ENCODE results near the gene CEP131.

Gene CEP131

GRCh38 chr17:81182596-81182995 lies 40.2 kb downstream of the CEP131 start:
- POLR2A ChIA-PET = no interaction called here
- H3K9me3 ChIP-seq (ENCODE audit: control insufficient read depth, insufficient read depth, low read depth, low read length) = no peaks in the 10 kb centered on the region
- no peak overlapping the region for H3K27ac ChIP-seq (ENCODE audit: extremely low read depth, low read depth, low read length)
- H3K36me3 ChIP-seq (ENCODE audit: control insufficient read depth in 2 of 2, insufficient read depth in 1 of 2, low read length in 2 of 2) = no peaks in the 10 kb centered on the region
- H3K4me3 ChIP-seq (ENCODE audit: low read depth, low read length) = no peak overlapping the region
- CTCF ChIA-PET = interaction anchor here (0.9 kb wide), 1 partner anchor 18 kb away, joined by 4 read pairs; no protein-coding TSS in a partner anchor
- TF ChIP-seq BCL11A (tag by site-specific recombination; IDR thresholded peaks at IDR 0.05; ENCODE audit: low read depth) = no peak
- TF ChIP-seq GLIS1 (tag by site-specific recombination; IDR thresholded peaks at IDR 0.05) = peak; percentile 32; the same call in 1 of the 2 replicates
- no peaks in the 10 kb centered on the region for H3K4me1 ChIP-seq (ENCODE audit: control insufficient read depth, insufficient read depth, low read length)

- Histone ChIP-seq H3K36me3 (ENCODE audit: control insufficient read depth in 2 of 2, insufficient read depth in 1 of 2, low read length in 2 of 2) (no peaks in the 10 kb centered on the region), H3K27ac (ENCODE audit: extremely low read depth, low read depth, low read length) (no peak overlapping the region), H3K4me1 (ENCODE audit: control insufficient read depth, insufficient read depth, low read length) (no peaks in the 10 kb centered on the region), H3K9me3 (ENCODE audit: control insufficient read depth, insufficient read depth, low read depth, low read length) (no peaks in the 10 kb centered on the region), H3K4me3 (ENCODE audit: low read depth, low read length) (no peak overlapping the region)
- no peak for TF ChIP-seq IKZF3 (tag by site-specific recombination; IDR thresholded peaks at IDR 0.05)
- ChIA-PET CTCF (interaction anchor here (0.9 kb wide), 1 partner anchor 19 kb away, joined by 4 read pairs; no protein-coding TSS in a partner anchor), POLR2A (no interaction called here)
Measured at GRCh38 chr17:81181811-81182185, 41.0 kb downstream of the CEP131 start.

- Histone ChIP-seq H3K4me3 (ENCODE audit: low read depth, low read length) (no peak overlapping the region), H3K4me1 (ENCODE audit: control insufficient read depth, insufficient read depth, low read length) (no peaks in the 10 kb centered on the region), H3K27ac (ENCODE audit: extremely low read depth, low read depth, low read length) (no peak overlapping the region), H3K9me3 (ENCODE audit: control insufficient read depth, insufficient read depth, low read depth, low read length) (no peaks in the 10 kb centered on the region), H3K36me3 (ENCODE audit: control insufficient read depth in 2 of 2, insufficient read depth in 1 of 2, low read length in 2 of 2) (no peaks in the 10 kb centered on the region)
- ChIA-PET CTCF (interaction anchor here (0.6 kb wide), 2 partner anchors 31 to 39 kb away, joined by 4 read pairs; no protein-coding TSS in a partner anchor), POLR2A (no interaction called here)
- TF ChIP-seq ZNF560 (tag by site-specific recombination; IDR thresholded peaks at IDR 0.05; ENCODE audit: borderline replicate concordance) = no peak
- TF ChIP-seq ZBTB20 (tag by site-specific recombination; IDR thresholded peaks at IDR 0.05) = no peak
- TF ChIP-seq ZBTB44 (tag by site-specific recombination; IDR thresholded peaks at IDR 0.05) = no peak
- no peak for TF ChIP-seq ZNF324 (tag by site-specific recombination; IDR thresholded peaks at IDR 0.05)
- TF ChIP-seq ZFP37 (tag by site-specific recombination; IDR thresholded peaks at IDR 0.05) = no peak
- no peak for TF ChIP-seq ZNF280D (tag by site-specific recombination; IDR thresholded peaks at IDR 0.05)
- TF ChIP-seq ZNF544 (tag by site-specific recombination; IDR thresholded peaks at IDR 0.05) = no peak
- TF ChIP-seq ZBTB26 (tag by site-specific recombination; optimal IDR thresholded peaks at IDR 0.05) = no peak
- no peak for TF ChIP-seq ZFHX2 (tag by site-specific recombination; conservative IDR thresholded peaks at IDR 0.05)
- no peak for TF ChIP-seq ZNF140 (tag by site-specific recombination; IDR thresholded peaks at IDR 0.05)
- TF ChIP-seq ZNF398 (tag by site-specific recombination; IDR thresholded peaks at IDR 0.05) = no peak
- TF ChIP-seq ZNF707 (tag by site-specific recombination; IDR thresholded peaks at IDR 0.05) = no peak
- TF ChIP-seq MEIS1 (CRISPR knock-in tag; IDR thresholded peaks at IDR 0.05; ENCODE audit: borderline replicate concordance) = no peak
- no peak for TF ChIP-seq SETDB1 (IDR thresholded peaks at IDR 0.05; ENCODE audit: insufficient read length, low read length)
- no peak for TF ChIP-seq ZNF670 (tag by site-specific recombination; IDR thresholded peaks at IDR 0.05; ENCODE audit: low read depth)
- TF ChIP-seq ZNF660 (tag by site-specific recombination; IDR thresholded peaks at IDR 0.05) = no peak
- no peak for TF ChIP-seq ZNF629 (tag by site-specific recombination; IDR thresholded peaks at IDR 0.05)
- TF ChIP-seq ZNF571 (tag by site-specific recombination; IDR thresholded peaks at IDR 0.05) = no peak
- TF ChIP-seq ZNF16 (tag by site-specific recombination; IDR thresholded peaks at IDR 0.05; ENCODE audit: low read depth) = no peak
- no peak for TF ChIP-seq IKZF3 (tag by site-specific recombination; IDR thresholded peaks at IDR 0.05)
Measured at GRCh38 chr17:81180836-81181810, 41.6 kb downstream of the CEP131 start.
